GM12874 (cell line): Measurements from ENCODE around the gene ASB10.

Source experiments
- TF ChIP-seq, protein P1 (sequence below): IDR thresholded peaks from 2 replicates; pipeline ENCODE4 v1.5.1; 2011; ENCODE audit warnings: low read depth, mild to moderate bottlenecking, control low read depth, low read length, moderate library complexity; ENCODE audit not compliant: insufficient read depth

Gene ASB10

DNA sequence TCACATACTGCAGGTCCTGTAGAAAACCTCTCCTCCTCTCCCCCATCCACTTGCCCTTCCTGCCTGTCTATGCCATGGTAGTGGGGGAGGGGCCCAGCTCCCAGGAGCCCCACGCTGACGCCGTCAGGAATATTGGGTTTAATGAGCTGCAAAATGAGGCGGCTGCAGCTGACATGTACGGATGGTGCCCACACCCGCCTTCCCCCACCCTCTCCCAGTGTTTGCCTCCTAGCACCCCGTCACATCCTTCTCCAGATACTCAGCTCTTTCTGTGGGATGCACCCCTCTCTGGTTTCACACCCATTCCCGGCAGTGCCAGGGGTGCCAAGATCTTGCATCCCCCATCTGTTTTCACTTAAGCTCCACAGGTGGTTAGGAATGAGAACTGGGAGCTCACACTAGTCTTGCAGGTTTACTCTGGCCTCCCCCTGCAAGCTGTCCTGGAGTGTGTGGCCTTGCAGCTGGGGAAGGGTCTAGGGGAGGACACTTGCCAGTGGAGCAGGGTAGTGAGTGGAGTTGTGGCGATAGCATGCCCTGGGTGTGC, 45.7 kb downstream of the ASB10 start:
- TF ChIP-seq, protein P1, sequence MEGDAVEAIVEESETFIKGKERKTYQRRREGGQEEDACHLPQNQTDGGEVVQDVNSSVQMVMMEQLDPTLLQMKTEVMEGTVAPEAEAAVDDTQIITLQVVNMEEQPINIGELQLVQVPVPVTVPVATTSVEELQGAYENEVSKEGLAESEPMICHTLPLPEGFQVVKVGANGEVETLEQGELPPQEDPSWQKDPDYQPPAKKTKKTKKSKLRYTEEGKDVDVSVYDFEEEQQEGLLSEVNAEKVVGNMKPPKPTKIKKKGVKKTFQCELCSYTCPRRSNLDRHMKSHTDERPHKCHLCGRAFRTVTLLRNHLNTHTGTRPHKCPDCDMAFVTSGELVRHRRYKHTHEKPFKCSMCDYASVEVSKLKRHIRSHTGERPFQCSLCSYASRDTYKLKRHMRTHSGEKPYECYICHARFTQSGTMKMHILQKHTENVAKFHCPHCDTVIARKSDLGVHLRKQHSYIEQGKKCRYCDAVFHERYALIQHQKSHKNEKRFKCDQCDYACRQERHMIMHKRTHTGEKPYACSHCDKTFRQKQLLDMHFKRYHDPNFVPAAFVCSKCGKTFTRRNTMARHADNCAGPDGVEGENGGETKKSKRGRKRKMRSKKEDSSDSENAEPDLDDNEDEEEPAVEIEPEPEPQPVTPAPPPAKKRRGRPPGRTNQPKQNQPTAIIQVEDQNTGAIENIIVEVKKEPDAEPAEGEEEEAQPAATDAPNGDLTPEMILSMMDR: no peak

DNA sequence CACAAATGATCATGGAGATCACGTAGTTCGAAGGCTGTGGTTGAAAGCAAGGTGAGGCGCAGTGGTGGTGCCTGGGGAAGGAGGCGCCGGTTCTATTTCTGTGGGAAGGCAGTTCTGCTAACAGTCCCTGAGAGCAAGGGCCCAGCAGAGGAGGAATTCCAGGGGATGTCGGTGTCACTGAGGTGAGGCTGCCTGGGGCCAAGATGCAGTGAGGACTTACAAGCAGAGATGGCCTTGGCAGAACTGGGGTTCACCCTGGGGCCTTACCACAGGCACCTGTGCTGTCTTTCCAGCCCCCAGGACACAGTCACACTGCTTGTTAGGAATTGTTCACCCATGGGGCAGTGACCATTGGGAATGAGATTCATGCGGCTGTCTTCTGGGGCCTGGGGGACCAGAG, 46.2 kb downstream of the ASB10 start:
- TF ChIP-seq, protein P1: no peak

DNA sequence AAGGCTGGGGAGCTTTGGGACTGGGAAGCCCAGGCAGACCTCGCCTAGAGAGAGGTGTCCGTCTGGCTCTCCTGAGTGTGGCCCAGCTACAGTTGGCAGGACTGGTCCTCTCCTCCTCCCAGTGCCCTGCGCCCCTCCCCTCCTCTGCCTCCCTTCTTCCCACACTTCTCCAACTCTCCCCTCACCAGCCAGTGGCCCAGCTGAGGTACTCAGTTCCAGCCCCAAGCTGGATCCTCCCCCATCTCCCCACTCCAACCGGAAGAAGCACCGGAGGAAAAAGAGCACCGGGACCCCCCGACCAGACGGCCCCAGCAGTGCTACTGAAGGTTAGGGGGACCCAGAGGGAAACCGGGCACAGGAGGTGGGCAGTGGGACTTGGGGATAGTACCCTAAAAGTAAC, 47.3 kb downstream of the ASB10 start:
- TF ChIP-seq, protein P1: no peak

- TF ChIP-seq, protein P1: no peak
Measured at GRCh38 chr7:151139071-151139790, 47.8 kb downstream of the ASB10 start.

DNA sequence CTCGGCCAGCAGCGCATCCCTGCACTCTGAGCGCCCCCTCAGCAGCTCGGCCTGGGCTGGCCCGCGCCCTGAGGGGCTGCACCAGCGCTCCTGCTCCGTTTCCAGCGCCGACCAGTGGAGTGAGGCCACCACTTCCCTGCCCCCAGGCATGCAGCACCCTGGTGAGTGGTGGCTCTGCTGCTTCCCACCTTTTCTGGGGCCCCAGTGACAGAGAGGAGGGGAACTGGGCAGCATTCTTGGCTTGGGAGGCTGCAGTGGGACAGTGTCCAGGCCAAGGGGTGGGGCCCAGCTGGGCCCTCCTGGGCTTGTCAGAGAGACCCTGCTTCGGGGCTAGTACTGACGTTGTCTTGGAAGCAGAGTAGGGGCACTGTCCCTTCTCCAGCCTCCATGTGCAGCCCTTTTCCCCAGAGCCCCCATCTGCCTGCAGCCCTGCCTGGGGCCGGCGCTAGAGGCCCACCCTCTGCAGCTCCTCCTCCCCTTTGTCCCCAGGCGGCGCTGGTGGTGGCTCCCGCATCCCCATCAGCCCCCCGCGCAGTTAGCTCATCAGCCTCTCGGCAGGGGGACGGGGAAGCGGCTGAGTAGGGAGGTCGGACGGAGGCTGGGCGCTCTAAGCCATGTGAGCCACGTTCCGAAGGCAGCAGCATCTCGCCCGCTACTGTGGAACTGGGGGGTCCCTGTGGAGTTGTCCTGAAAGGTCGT, 48.7 kb downstream of the ASB10 start:
- TF ChIP-seq, protein P1: no peak

GRCh38 chr7:151137791-151138152, 49.3 kb downstream of the ASB10 start:
- TF ChIP-seq, protein P1: no peak

GRCh38 chr7:151137076-151137675, 49.9 kb downstream of the ASB10 start:
- TF ChIP-seq, protein P1: no peak
